GM19240 (cell line): ENCODE measurements around the gene LHPP.

ENCODE experiments used
- DNase-seq: peaks from one replicate; pipeline ENCODE4 v3.0.0; 2011; ENCODE audit warnings: low spot score; ENCODE audit not compliant: insufficient read length

The LHPP gene

DNA sequence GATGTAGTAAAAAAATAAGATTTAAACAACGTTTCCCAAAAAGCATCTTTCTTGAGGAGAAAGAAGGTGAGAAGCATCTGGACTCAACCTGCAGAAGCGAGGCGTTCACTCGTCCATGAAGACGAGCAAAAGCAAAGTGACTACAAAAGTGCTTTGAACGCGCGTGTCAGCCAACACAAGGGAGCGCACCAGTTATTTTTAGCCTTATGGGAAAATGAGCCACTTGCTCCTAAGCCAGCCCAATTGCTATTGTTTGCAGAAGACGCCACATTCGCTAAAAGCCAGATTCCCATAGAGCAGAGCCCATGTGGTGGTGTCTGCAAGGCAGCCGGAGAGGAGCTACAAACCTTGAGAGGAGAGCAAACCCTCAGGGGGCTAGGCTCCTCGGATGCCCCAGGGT, 160.0 kb downstream of the LHPP start:
- no peak for DNase-seq

DNA sequence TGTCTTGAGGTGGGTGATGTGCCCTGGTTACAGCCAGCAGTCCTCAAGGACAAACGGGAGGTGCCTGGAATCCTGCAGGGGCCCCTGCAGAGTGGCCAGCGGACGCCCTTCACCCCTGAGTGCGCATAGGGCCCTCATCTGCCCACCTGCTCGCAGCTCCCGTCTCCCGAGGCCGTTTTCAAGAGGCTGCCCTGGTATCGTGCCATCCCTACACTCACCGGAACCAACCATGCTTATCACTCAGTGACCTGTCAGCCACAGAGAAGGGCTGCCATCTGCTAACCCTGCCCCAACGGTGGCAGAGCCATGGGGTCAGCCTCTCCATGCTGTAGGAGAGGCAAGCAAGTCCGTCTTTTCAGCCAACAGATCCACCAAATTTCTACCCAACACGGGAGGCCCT, 160.5 kb downstream of the LHPP start:
- DNase-seq = no peak

DNA sequence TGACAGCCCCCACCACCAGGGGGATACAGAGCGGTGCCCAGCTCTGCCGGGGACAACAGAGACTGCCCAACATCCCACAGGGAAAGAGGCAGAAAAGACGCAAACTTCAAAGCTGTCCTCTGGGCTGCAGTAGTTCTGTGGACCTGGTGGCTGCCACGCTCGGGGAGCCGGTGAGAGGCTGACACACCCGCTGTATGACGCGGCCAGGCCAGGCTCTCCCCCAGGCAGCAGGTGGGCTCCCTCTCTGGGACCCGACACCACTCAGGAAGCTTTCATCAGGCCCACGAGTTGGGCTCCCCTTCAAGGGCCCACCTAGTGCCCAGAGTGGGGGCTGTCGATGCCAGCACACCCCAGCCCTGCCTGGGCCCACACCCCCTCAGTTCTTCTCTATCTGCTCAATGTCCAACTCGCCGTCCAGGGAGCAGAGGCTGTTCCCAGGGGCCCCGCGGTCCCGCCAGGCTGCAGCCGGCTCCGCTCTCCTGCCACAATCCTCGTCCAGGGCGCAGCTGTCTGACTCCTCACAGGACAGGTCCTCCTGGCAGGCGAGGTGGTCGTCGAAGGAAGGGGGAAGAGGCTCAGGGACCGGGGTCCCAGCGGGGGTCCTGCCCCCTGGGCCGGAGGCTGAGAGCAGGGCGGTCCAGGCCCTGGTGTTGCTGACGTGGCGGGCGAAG, 161.4 kb downstream of the LHPP start:
- DNase-seq = no peak

DNA sequence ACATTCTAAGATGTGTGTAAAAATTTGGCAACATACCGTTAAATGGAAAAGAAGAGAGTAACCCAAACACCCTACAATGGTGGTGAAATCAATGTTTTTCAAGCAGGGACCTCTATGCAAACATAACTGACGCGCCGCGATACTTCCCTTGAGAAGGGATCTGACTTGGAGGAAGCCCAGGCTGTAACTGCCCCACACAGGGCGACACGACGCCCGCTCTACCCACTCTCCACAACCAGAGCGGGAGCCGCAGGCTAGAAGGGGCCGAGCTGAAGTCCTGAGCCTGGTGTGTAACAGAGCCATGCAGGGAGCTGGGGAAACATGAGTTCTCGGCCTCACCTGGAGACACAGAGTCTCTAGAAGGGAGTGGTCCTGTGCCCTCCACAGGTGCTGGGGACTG, 162.4 kb downstream of the LHPP start:
- no peak for DNase-seq

DNA sequence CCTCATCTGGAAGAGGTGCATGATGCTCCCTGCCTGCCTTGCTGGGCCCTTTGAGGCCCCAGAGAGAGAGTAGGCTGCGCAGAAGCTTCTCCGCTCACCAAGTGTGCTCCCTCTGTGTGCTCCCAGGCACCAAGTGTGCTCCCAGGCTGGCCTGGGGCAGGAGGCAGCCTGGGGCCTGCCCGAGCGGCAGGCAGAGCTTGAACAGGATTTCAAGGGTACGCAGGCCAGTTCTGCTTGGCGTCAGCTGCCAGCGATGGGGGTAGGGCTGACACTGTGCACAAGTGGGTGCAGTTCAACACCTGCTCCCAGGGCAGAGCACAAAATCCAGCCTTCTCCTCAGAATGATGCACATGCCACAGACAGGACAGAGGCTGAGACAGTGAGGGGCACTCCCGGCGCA, 162.8 kb downstream of the LHPP start:
- no peak for DNase-seq

DNA sequence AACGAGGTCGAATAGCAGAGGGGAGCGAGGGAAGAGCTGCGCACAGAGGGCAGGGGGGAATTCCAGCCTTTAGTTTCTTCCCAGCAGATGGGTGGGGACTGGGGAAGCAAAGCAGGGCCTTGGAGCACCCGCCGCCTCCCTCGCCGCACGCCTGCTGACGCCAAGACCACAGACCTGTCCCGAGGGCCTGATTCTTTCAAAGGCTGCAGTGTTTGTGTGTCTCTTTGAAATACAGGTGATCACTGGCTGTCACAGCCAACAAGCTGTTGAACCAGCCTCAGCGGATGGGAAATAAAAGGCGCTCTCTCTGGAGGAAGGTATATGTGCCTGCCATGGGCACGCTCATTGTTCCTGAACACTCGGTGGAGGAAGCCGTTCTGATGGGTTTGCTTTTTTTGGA, 163.3 kb downstream of the LHPP start:
- no peak for DNase-seq

DNA sequence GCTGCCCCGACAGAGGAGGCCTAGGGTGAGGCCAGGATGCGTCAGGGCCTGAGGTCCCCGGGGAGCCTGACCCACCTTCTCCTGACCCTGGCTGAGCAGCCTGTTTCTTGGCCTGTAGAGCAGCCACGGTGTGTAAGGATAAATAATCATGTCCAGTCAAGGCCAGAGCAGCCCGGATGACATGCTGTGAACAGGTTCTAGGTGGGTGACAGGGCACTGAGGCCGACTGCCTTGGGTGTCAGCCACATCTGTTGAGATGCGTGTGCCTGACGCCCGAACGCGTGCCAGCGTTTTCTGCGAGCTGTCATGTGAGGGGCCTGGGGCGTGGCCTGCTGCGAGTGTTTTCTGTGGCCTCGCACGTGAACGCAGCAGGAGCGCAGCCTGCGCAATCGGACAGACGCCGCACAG, 164.2 kb downstream of the LHPP start:
- DNase-seq = no peak

DNA sequence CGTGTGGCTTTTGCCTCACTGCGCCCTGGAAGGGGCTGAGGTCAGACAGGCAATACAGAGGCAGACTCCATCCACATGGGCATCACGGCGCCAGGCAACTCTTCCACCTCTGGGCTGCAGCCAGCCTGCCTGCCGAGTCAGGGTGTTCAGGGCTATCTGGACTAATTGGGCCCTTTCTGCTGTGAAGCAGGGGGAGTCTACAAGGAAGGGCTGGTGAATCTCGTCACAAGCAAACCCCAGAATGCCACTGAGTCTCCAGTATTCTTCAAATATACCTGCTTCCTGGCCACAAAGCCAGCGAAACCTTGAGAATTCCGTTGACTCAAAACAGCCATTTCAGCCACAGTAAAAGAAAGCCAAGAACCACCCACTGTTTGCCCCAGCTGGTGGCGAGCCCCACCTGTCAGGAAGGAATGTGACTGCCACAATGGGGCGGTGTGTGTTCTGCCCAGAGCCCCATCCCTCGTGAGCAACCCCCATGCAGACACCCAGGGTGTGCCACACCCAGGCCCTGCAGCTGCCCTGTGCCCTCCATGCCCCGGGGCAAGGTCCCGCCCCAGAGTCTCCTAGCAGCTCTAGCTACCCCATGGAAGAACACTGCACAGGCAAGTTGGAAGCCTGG, 165.2 kb downstream of the LHPP start:
- no peak for DNase-seq

DNA sequence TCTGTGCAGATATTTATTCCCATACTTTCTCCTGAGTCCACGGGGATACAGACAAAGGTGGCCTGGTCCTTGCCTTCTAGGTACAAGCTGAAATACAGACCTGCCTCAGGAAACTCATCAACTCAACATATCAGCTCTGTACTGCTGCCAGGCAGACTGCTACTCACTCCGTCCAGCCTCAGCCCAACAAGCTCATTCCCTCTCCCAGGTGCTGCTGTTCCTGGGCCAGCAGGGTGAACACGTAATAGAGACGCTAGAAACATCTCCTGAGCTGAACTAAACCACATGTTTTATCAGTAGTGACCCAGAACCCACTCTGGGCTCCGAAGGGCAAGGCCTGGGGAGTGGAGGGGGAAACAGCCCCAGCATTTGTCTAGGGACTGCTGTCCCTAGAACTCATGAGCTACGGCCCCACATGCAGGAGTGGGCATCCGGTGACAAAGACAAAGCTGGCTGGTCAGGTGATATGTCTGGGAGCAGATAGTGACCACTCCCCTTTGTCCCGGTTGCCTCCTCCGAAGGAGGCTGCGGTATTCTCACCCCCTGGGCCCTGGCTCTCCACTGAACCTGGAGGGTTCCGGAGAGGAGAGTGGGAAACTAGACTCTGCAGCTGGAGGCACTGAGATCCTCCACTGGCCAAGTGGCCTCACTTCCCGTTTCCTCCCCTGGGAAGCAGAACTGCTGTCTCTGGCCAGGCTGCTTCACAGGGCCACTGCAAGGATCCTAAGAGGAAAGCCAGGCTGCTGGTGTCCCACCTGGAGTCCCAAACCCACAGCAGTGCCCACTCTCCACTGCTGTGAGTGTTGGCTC, 166.4 kb downstream of the LHPP start:
- DNase-seq = no peak

DNA sequence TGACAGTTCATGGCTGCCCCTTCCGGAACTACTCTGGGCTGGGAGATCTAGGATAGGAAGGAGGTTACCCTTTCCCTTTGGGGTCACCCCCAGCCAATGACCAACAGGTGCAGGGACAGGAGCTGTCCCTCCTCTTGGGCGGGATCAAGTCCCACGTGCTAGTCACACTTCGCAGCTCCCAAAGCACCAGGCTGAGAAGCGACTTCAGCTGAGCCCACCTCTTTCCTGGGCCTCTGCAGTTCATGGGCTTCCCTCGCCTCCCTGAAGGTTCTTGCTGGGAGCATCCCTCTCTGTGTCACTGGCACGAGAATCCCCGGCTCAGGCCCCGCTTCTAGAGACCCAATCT, 167.0 kb downstream of the LHPP start:
- DNase-seq = no peak

DNA sequence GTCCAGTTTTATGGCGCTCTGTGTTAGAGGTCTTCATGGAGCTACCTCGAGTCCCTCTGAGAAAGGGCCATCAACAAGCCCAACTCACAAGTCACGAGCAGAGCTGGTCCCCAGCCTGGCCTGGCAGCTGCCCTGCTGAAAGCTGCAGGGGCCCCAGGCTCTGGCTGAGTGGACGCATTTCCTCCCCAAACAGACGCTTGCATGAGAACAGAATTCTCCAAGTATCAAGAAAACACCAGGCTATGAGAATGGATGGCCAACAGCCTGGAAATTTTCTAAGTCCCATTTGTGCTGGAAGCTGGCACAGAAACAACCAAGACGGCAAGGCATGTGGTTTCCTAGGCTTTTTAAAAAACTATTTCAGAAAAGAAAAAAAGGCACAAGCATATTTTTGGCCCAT, 167.8 kb downstream of the LHPP start:
- no peak for DNase-seq

DNA sequence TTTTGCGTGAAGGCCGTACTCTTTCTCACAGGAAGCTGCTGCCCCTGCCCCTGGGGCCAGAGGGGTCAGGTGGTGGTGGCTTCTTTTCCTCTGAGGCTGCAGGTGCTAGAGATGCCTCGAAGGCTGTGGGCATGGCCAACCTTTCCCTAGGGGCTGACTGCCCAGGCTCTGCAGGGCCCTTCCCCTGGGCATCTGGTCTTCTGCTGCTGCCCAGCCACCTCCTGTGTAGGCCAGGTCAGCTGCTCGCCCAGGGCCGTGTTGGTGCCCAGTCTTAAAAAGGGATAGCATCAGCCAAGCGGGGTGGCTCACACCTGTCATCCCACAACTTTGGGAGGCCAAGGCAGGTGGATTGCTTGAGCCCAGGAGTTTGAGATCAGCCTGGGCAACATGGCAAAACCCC, 168.2 kb downstream of the LHPP start:
- no peak for DNase-seq

DNA sequence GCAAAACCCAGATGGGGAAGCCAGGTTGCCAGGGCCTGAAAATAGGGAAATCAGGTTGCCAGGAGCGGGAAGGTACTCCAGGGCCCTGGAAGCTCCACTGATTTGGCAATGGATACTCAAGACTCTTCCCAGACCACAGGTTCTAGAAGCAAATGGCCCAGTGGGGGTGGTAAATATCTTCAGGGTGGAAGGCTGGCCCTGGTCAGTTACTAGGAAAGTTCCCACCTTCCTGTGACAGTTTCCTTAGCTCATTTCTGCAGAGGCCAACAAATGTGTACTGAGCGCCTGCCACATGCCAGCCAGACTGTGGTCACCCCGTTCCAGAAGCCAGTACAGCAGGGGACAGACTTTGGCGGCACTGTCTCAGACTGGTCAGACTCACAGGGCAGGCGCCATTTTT, 168.9 kb downstream of the LHPP start:
- DNase-seq = no peak

DNA sequence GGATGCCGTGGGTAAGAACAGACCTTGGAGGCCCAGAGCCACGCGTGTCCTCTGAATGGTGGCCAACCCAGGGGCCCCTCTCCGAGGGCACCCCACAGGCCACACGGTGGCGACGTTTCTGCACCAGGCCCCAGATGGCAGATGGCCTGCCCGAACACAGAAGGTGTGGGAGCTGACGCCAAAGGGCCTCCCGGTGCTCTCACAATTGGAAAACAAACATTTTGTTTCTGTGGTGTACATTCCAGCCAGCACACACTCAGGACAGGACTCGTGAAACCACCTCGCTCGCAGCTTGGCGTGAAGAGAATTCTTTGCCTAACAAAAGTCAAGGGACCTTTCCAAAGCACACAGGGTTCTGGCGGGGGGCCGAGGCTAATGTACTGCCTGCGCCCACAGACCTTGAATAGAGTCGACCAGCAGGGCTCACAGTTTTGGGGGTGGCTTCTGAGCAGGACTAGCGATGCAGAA, 170.5 kb downstream of the LHPP start:
- DNase-seq = no peak

DNA sequence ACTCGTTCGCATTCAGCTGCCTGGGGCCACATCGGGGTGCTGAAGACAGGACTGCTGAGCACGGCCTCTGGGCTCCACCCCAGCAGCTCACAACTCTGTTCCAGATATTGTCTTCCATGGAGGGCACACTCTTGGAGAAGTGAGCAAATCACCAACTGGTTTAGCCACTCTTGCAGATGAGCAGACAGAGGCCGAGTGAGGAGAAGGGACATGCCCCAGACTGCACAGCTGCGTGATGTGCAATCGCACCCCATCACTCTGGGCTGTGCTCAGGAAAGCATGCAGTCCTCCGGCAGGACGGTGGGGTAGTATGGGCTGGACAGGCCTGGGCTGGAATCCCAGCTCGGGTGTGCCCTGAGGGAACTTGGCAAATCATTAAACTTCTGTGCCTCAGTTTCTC, 170.9 kb downstream of the LHPP start:
- no peak for DNase-seq

DNA sequence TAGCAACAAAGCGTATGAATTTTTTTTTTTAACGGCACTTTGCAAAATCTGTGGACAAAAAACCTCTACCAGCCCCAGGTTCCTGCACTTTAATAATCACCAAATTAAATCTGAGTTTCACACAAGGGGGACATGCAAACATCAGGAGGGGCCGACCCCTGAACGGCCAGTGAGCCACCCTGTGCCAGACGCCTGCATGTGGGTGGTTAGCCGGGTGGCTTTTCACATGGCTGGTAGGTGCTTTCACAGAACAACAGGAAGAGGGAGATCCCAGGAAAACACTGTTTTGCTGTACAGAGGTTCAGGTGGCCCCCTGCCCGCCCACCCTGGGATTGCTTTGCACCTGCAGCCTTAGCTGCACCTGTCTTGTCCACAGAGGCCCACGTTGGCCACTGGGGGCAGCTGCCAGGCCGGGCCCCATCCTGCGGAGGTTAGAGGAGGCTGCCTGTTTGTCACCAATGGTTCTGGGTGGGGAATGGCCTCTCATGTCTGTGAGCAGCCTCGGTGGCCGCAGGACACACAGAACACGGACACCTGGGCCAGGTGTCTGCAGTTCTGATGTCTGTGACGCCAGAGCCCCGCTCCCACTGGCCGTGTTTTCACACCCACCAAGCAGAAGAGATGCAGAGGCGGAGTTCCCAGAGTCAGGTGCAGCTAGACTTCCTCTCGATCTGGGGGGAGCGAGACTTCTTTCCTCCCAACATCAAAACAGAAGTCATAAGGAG, 174.8 kb downstream of the LHPP start:
- DNase-seq = no peak

DNA sequence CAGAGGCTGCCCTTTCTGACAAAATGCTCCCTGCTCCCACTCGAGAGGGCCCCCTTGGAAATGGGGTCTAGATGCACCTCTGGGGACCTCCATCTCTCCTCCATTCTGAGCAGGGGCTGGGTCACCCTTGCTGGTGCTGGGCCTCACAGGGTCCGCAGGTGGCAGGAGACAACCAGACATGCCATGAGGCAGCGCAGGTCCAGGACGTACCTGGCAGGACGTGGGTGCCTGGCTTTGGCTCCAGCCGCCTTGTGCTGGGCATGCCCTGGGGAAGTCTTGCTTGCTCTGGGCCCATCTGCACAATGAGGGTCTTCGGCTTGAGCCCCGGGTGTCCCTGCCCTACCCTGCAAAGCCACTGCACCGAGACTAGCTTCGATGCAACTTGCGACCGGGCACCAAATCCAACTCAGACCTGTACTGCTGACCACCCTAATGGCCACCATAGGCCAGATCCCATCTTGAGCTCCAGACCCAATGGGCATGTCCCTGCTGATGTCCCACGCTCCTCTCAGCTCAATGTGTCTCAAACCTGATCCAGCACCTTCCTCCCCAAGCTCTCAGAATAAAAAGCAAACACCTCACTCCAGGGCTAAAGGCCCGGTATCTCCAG, 175.6 kb downstream of the LHPP start:
- no peak for DNase-seq

DNA sequence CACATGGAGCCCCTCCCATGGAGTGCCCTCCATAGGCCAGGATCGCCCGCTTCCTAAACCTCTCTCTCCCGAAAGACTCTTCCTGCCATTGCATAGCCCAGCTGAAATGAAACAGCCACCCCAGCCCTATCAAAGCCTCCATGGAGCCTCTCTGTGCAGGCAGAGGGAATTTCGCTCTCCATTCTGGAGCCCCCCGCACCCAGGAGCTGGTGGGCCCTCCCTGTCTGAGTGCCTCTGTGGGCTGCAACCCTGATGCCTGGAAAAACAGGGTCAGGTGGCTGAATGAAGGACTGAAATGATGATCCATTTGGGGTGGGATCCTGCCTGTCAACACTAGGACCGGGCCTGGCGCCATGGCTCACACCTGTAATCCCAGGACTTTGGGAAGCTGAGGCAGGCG, 176.1 kb downstream of the LHPP start:
- no peak for DNase-seq

DNA sequence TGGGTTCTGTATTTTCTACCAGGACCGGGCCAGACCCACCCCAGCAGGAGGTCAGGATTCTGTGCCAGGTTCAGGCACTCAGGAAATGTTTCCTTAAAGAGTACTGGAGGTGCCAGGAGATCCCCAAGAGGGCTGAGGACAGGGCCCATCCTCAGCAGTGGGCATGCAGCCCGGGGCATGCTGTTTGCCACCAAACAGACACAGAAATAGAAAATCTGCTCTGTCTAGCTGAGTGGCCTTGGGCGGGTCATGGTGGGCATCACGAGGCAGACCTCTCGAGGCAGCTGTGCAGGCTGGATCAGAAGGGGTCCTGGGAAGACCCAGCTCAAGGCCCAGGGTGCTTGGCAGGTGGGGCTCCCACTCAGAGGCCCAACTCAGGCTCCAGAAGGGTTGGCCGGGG, 177.6 kb downstream of the LHPP start:
- no peak for DNase-seq

DNA sequence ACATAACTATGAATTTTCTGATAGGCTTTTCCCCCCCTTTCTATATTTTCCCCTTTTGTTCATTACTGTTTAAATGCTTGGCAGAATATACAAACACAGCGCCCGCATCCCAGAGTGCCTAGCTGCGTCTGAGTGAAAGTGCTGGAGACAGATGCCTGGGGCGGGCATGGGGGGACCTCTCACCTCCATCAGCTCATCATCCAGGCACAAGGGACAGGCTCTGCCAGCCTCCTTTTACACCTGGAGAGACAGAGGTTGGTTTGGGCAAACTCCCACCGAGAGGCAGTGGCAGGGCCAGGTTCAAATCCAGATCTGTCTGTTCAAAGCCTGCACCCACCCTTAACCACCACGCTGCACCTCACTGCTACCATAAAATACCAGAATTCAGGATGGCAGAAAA, 178.0 kb downstream of the LHPP start:
- no peak for DNase-seq

DNA sequence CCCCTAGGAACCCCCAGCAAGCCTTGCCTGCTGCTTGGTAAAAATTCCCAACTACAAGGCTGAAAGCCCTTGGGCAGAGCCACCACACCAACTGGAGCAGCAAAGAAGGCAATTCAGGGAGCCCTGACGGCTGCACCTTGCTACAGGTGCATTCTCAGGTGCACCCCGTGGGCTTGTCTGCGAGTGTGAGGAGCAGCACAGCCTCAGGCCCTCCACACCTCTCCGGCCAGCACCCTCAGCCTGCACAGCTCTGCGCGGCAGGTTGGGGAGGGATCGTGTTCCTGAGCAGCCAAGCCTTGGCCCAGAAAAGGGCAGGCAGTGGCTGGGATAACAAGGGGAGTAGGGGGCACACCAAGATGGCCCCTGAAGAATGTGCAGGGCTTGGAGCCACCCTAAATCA, 178.4 kb downstream of the LHPP start:
- no peak for DNase-seq
